Endothelial cell of umbilical vein (primary cell): ENCODE results near the gene MPL. TPM values are rescaled to one million over a fixed set of nuclear protein-coding genes. Genes with fewer than 3 reads are reported as not detected.

Experiments
- BruUV-seq: library from RNA; stranded (reverse); fragments of 400-500 nt; replicated peaks from 2 replicates; lab custom pipeline; 2021; lab: Mats Ljungman, UMichigan
- CTCF ChIA-PET: fragments of 300-600, 350-600 bp; sonication (Branson Sonifier 250); formaldehyde crosslinking; loops from one replicate; lab custom pipeline; 2021; ENCODE audit warnings: antibody characterized with exemption, inconsistent platforms; lab: Charles Lee
- POLR2A ChIA-PET: fragments of 300-600, 350-600 bp; sonication (Branson Sonifier 250); formaldehyde crosslinking; loops from one replicate; lab custom pipeline; 2021; ENCODE audit warnings: antibody characterized with exemption, inconsistent platforms; lab: Charles Lee
- DNase-seq: peaks from one replicate; pipeline ENCODE4 v3.0.0-alpha.2; 2011; ENCODE audit warnings: low read depth, low spot score
- FAIRE-seq: peaks from 2 replicates; lab custom pipeline; 2011; peaks lifted over from hg19 to GRCh38; lab: Jason Lieb, UNC
- H2AFZ ChIP-seq: 2 replicates; pipeline ENCODE4 v1.6.0; 2012; ENCODE audit warnings: low read depth, low read length, control low read depth, inconsistent platforms
- H3K27ac ChIP-seq: 2 replicates; pipeline ENCODE4 v1.5.1; 2011; ENCODE audit warnings: low read depth, mild to moderate bottlenecking, control low read depth, low read length, moderate library complexity; ENCODE audit not compliant: insufficient read depth
- H3K27me3 ChIP-seq, 2 experiments: 2 replicates each; pipeline versions ENCODE4 v1.6.0 to v1.6.1; 2011; ENCODE audit warnings: low read length in 2 of 2, mixed read lengths in 1 of 2; ENCODE audit not compliant: control insufficient read depth in 2 of 2, insufficient read depth in 2 of 2
- H3K36me3 ChIP-seq, 2 experiments: 2 replicates in 1 of 2; 3 replicates in 1 of 2; pipeline ENCODE4 v1.5.1; 2011; ENCODE audit warnings: low read length in 2 of 2, mild to moderate bottlenecking in 1 of 2, moderate library complexity in 1 of 2; ENCODE audit not compliant: control insufficient read depth in 2 of 2, insufficient read depth in 2 of 2; ENCODE audit errors: extremely low read depth in 1 of 2
- H3K4me1 ChIP-seq: 3 replicates; pipeline ENCODE4 v1.5.1; 2011; ENCODE audit warnings: mild to moderate bottlenecking, low read length; ENCODE audit not compliant: control insufficient read depth, insufficient read depth; ENCODE audit errors: extremely low read depth
- H3K4me2 ChIP-seq: 2 replicates; pipeline ENCODE4 v1.6.1; 2011; ENCODE audit warnings: low read length, control low read depth, mixed read lengths; ENCODE audit not compliant: insufficient read depth
- H3K4me3 ChIP-seq, 3 experiments: fragments of 200-600 bp in 1 of 3; sonication (generic), shearing (Covaris generic) in 1 of 3; replicated peaks in 1 of 3; 2 replicates each; pipeline ENCODE4 v1.5.1; 2011 to 2016; ENCODE audit warnings: control low read depth in 3 of 3, low read length in 3 of 3, mild to moderate bottlenecking in 2 of 3, inconsistent platforms in 1 of 3, low read depth in 1 of 3, moderate library complexity in 1 of 3; ENCODE audit not compliant: insufficient read depth in 1 of 3
- H3K79me2 ChIP-seq: 2 replicates; pipeline ENCODE4 v1.6.0; 2012; ENCODE audit warnings: low read length, inconsistent platforms; ENCODE audit not compliant: control insufficient read depth, insufficient read depth
- H3K9ac ChIP-seq: replicated peaks from 2 replicates; pipeline ENCODE3; 2011; ENCODE audit warnings: low read length, control low read depth; ENCODE audit not compliant: insufficient read depth; ENCODE audit errors: extremely low read depth
- H3K9me1 ChIP-seq: replicated peaks from 3 replicates; pipeline ENCODE4 v1.6.0; 2011; ENCODE audit warnings: mild to moderate bottlenecking, low read length; ENCODE audit not compliant: control insufficient read depth, insufficient read depth; ENCODE audit errors: extremely low read depth
- H3K9me3 ChIP-seq: replicated peaks from 2 replicates; pipeline ENCODE4 v1.5.1; 2012; ENCODE audit warnings: low read length, inconsistent platforms; ENCODE audit not compliant: control insufficient read depth, insufficient read depth
- H4K20me1 ChIP-seq: replicated peaks from 2 replicates; pipeline ENCODE3; 2011; ENCODE audit warnings: mild to moderate bottlenecking, low read length; ENCODE audit not compliant: control insufficient read depth, insufficient read depth; ENCODE audit errors: extremely low read depth
- EZH2 ChIP-seq: IDR thresholded peaks from 2 replicates; pipeline ENCODE4 v1.6.1; 2012; ENCODE audit warnings: borderline replicate concordance, low read depth, mild to moderate bottlenecking, moderate library complexity, low read length, inconsistent platforms; ENCODE audit not compliant: severe bottlenecking
- FOS ChIP-seq: IDR thresholded peaks from 2 replicates; pipeline ENCODE4 v1.6.1; 2011; ENCODE audit warnings: mild to moderate bottlenecking, low read length, moderate library complexity, borderline replicate concordance; ENCODE audit not compliant: insufficient read depth
- GATA2 ChIP-seq: IDR thresholded peaks from 2 replicates; pipeline ENCODE4 v1.7.0; 2011; ENCODE audit warnings: low read depth, mild to moderate bottlenecking, moderate library complexity, mixed read lengths, low read length; ENCODE audit not compliant: insufficient read length, insufficient read depth
- JUN ChIP-seq: IDR thresholded peaks from 2 replicates; pipeline ENCODE4 v1.6.1; 2011; ENCODE audit warnings: borderline replicate concordance, low read depth; ENCODE audit not compliant: insufficient read length, insufficient read depth
- MYC ChIP-seq: IDR thresholded peaks from one replicate; pipeline ENCODE4 v1.6.1; 2011; ENCODE audit warnings: mild to moderate bottlenecking, low read depth, low read length
- POLR2A ChIP-seq: IDR thresholded peaks from 2 replicates; pipeline ENCODE4 v1.6.1; 2012; ENCODE audit warnings: low read depth, mild to moderate bottlenecking, control low read depth, low read length
- POLR2AphosphoS5 ChIP-seq: IDR thresholded peaks from 2 replicates; pipeline ENCODE4 v1.6.1; 2012; ENCODE audit warnings: low read depth, mild to moderate bottlenecking, control low read depth, low read length, moderate library complexity; ENCODE audit not compliant: insufficient read depth
- dilution Hi-C: fragments of 300-500 bp; cut with MboI; formaldehyde crosslinking; loops from one replicate; pipeline ENCODE4 v1.15.0; 2019; ENCODE audit warnings: low sequenced_read_pairs; ENCODE audit not compliant: extremely low pct_ligation_motif_present
- intact Hi-C: fragments of 100-400 bp; cut with micrococcal nuclease; formaldehyde crosslinking; loops from one replicate; pipeline ENCODE4 v1.10.0; 2022
- polyA plus RNA-seq, 4 experiments: library from polyadenylated mRNA; depleted of rRNA in 3 of 4; stranded (reverse) in 3 of 4; unstranded in 1 of 4; fragments of >200 nt; gene quantifications; 2 replicates each; pipeline versions ENCODE4 v1.2.1 to v1.2.3, GENCODE V29; 2011 to 2012; ENCODE audit warnings: missing spikeins in 1 of 4
- total RNA-seq: library from RNA; stranded (reverse); gene quantifications from 2 replicates; pipeline ENCODE4 v1.2.3, GENCODE V29; 2021
- TF ChIP-seq, protein P1 (sequence below), 2 donors: IDR thresholded peaks; 1 replicate in 1 of 2; 2 replicates in 1 of 2; pipeline ENCODE4 v1.5.1; 2011; ENCODE audit warnings: low read length in 2 of 2, mild to moderate bottlenecking in 2 of 2, moderate library complexity in 2 of 2, control low read depth in 1 of 2, inconsistent platforms in 1 of 2, low read depth in 1 of 2; ENCODE audit not compliant: insufficient read depth in 1 of 2; ENCODE audit errors: extremely low read depth in 1 of 2
- TF ChIP-seq, protein P2 (sequence below): IDR thresholded peaks from 2 replicates; pipeline ENCODE4 v1.6.1; 2011; ENCODE audit not compliant: insufficient read depth, insufficient read length

MPL gene
- total and polyA plus RNA-seq, 2 donors (not counting 3 experiments of a cell fraction or from before 2014, with no cell fraction given) = 0.14 to 0.24 TPM

DNA sequence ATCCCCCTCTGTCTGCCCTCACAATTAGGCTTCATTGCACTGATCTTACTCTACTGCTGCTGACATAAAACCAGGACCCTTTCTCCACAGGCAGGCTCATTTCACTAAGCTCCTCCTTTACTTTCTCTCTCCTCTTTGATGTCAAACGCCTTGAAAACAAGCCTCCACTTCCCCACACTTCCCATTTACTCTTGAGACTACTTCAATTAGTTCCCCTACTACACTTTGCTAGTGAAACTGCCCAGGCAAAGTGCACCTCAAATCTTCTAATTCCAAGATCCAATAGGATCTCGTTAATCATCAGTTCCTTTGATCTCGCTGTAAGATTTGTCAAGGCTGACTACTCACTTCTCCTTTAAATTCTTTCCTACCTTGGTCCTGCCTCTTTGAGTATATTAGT lies 15.3 kb downstream of the MPL start:
- intact Hi-C loops = no loop called here
- H4K20me1 ChIP-seq = no peaks in the 10 kb centered on the region
- no peak overlapping the region for H3K9ac ChIP-seq
- no peaks in the 10 kb centered on the region for H3K9me1 ChIP-seq
- DNase-seq = no peak
- no peaks in the 10 kb centered on the region for H3K27me3 ChIP-seq
- POLR2A ChIA-PET = no interaction called here
- BruUV-seq = no TSS peak
- FAIRE-seq = no peak
- H3K36me3 ChIP-seq = no peaks in the 10 kb centered on the region
- no peaks in the 10 kb centered on the region for H3K9me3 ChIP-seq
- TF ChIP-seq, protein P1, sequence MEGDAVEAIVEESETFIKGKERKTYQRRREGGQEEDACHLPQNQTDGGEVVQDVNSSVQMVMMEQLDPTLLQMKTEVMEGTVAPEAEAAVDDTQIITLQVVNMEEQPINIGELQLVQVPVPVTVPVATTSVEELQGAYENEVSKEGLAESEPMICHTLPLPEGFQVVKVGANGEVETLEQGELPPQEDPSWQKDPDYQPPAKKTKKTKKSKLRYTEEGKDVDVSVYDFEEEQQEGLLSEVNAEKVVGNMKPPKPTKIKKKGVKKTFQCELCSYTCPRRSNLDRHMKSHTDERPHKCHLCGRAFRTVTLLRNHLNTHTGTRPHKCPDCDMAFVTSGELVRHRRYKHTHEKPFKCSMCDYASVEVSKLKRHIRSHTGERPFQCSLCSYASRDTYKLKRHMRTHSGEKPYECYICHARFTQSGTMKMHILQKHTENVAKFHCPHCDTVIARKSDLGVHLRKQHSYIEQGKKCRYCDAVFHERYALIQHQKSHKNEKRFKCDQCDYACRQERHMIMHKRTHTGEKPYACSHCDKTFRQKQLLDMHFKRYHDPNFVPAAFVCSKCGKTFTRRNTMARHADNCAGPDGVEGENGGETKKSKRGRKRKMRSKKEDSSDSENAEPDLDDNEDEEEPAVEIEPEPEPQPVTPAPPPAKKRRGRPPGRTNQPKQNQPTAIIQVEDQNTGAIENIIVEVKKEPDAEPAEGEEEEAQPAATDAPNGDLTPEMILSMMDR (IDR thresholded peaks at IDR 0.05; ENCODE audit: extremely low read depth in 1 of 2, insufficient read depth in 1 of 2, low read depth in 1 of 2, low read length in 2 of 2) = no peak
- TF ChIP-seq EZH2 (no peak), JUN (no peak), GATA2 (no peak), FOS (no peak), POLR2AphosphoS5 (no peak), POLR2A (no peak), MYC (no peak)
- TF ChIP-seq, protein P2, sequence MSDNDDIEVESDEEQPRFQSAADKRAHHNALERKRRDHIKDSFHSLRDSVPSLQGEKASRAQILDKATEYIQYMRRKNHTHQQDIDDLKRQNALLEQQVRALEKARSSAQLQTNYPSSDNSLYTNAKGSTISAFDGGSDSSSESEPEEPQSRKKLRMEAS = no peak
- H3K4me1 ChIP-seq = peaks cover 6% of the 10 kb centered on the region
- H3K4me3 ChIP-seq = no peak overlapping the region
- CTCF ChIA-PET = no interaction called here
- dilution Hi-C loops = no loop called here
- H3K27ac ChIP-seq = no peak overlapping the region
- H3K4me2 ChIP-seq = no peak overlapping the region
- no peaks in the 10 kb centered on the region for H3K79me2 ChIP-seq
- H2AFZ ChIP-seq = no peak overlapping the region
